CD4-positive, alpha-beta memory T cell (primary cell): ENCODE data around the gene KIDINS220. TPM values are rescaled to one million over a fixed set of nuclear protein-coding genes. Genes with fewer than 3 reads are reported as not detected.

Source experiments
- CTCF ChIA-PET: fragments of 350-600 bp; sonication (Branson Sonifier 250); formaldehyde crosslinking; loops from one replicate; lab custom pipeline; 2021; ENCODE audit warnings: inconsistent platforms; ENCODE audit not compliant: partially characterized antibody; lab: Charles Lee
- POLR2A ChIA-PET: fragments of 350-600 bp; sonication (Branson Sonifier 250); formaldehyde crosslinking; loops from one replicate; lab custom pipeline; 2021; ENCODE audit not compliant: partially characterized antibody; lab: Charles Lee
- DNase-seq, 5 donors: peaks; one replicate each; pipeline versions ENCODE4 v3.0.0 to v3.0.0-alpha.2; 2020 to 2022; ENCODE audit warnings: mixed read lengths in 1 of 5
- H3K27ac ChIP-seq: one replicate; pipeline ENCODE4 v1.7.0; 2013; ENCODE audit warnings: low read depth, low read length
- H3K27me3 ChIP-seq: 2 replicates; pipeline ENCODE4 v1.7.0; 2013; ENCODE audit warnings: mild to moderate bottlenecking, low read length, moderate library complexity; ENCODE audit not compliant: insufficient read depth
- H3K36me3 ChIP-seq: 2 replicates; pipeline ENCODE4 v1.7.0; 2013; ENCODE audit warnings: mild to moderate bottlenecking, low read length, moderate library complexity; ENCODE audit not compliant: insufficient read depth
- H3K4me1 ChIP-seq: 2 replicates; pipeline ENCODE4 v1.7.0; 2013; ENCODE audit warnings: mild to moderate bottlenecking, low read length, moderate library complexity; ENCODE audit not compliant: insufficient read depth
- H3K4me3 ChIP-seq, 2 donors: one replicate each; pipeline ENCODE4 v1.7.0; 2013; ENCODE audit warnings: low read length in 2 of 2, mild to moderate bottlenecking in 1 of 2
- H3K9me3 ChIP-seq, 2 donors: one replicate each; pipeline ENCODE4 v1.7.0; 2013; ENCODE audit warnings: low read length in 2 of 2, control low read depth in 1 of 2; ENCODE audit not compliant: control insufficient read depth in 1 of 2
- H3K27ac Mint-ChIP-seq, 7 donors: one replicate each; pipeline ENCODE4 v1.8.0; 2020 to 2021; ENCODE audit warnings: mixed read lengths in 7 of 7, mild to moderate bottlenecking in 6 of 7, inconsistent platforms in 3 of 7, moderate library complexity in 3 of 7
- H3K27me3 Mint-ChIP-seq, 2 donors: one replicate each; pipeline ENCODE4 v1.8.0; 2020 to 2021; ENCODE audit warnings: mixed read lengths in 2 of 2
- H3K36me3 Mint-ChIP-seq, 2 donors: one replicate each; pipeline ENCODE4 v1.8.0; 2020 to 2021; ENCODE audit warnings: mixed read lengths in 2 of 2, inconsistent platforms in 1 of 2, mild to moderate bottlenecking in 1 of 2
- H3K4me1 Mint-ChIP-seq, 4 donors: one replicate each; pipeline ENCODE4 v1.8.0; 2020 to 2021; ENCODE audit warnings: mixed read lengths in 4 of 4, mild to moderate bottlenecking in 1 of 4
- H3K4me3 Mint-ChIP-seq, 8 donors: one replicate each; pipeline ENCODE4 v1.8.0; 2020 to 2021; ENCODE audit warnings: mixed read lengths in 8 of 8, mild to moderate bottlenecking in 7 of 8, moderate library complexity in 6 of 8, inconsistent platforms in 3 of 8
- H3K9me3 Mint-ChIP-seq, 8 donors: one replicate each; pipeline ENCODE4 v1.8.0; 2020 to 2021; ENCODE audit warnings: mixed read lengths in 8 of 8, mild to moderate bottlenecking in 5 of 8, inconsistent platforms in 3 of 8, moderate library complexity in 1 of 8
- intact Hi-C: fragments of 100-400 bp; cut with micrococcal nuclease; formaldehyde crosslinking; loops from one replicate; pipeline ENCODE4 v1.15.1; 2023
- polyA plus RNA-seq, 2 donors: library from polyadenylated mRNA; unstranded; fragments of 300-500 nt; fragmentation: Illumina TruSeq; gene quantifications; one replicate each; pipeline ENCODE4 v1.2.3, GENCODE V29; 2021
- total RNA-seq, 2 experiments: library from RNA; stranded (reverse); gene quantifications; one replicate each; pipeline ENCODE4 v1.2.3, GENCODE V29; 2021

Gene KIDINS220
- total and polyA plus RNA-seq, 4 experiments from 2014 or later = 15.0 to 52.3 (median 39.8) TPM

DNA sequence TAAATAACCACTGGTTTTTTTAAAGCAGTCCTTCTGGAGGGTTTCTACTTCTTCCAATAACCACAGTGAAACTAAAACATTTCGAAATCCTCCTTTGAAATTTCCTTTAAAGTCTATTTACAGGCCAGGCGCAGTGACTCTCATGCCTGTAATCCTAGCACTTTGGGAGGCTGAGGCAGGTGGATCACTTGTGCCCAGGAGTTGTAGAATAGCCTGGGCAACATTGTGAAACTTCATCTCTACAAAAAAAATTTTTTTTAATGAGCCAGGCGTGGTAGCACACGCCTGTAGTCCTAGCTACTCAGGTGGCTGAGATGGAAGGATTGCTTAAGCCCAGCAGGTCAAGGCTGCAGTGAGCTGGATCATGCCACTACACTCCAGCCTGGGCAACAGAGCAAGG lies 15.2 kb downstream of the KIDINS220 start:
- H3K27ac Mint-ChIP-seq = no peak overlapping the region
- H3K9me3 Mint-ChIP-seq = no peaks in the 10 kb centered on the region
- DNase-seq = no peak
- H3K36me3 Mint-ChIP-seq = peaks cover 29 to 43% of the 10 kb centered on the region in 2 donors
- CTCF ChIA-PET = no interaction called here
- no peaks in the 10 kb centered on the region for H3K27me3 Mint-ChIP-seq
- intact Hi-C loops = no loop called here
- H3K36me3 ChIP-seq = peaks cover 22% of the 10 kb centered on the region
- no peak overlapping the region for H3K4me3 ChIP-seq
- H3K4me1 Mint-ChIP-seq = peaks cover 0 to 6% (median 2%) of the 10 kb centered on the region in 4 donors
- H3K4me1 ChIP-seq = no peaks in the 10 kb centered on the region
- POLR2A ChIA-PET = no interaction called here
- no peak overlapping the region for H3K27ac ChIP-seq
- H3K9me3 ChIP-seq = no peaks in the 10 kb centered on the region
- H3K4me3 Mint-ChIP-seq = no peak overlapping the region
- no peaks in the 10 kb centered on the region for H3K27me3 ChIP-seq

DNA sequence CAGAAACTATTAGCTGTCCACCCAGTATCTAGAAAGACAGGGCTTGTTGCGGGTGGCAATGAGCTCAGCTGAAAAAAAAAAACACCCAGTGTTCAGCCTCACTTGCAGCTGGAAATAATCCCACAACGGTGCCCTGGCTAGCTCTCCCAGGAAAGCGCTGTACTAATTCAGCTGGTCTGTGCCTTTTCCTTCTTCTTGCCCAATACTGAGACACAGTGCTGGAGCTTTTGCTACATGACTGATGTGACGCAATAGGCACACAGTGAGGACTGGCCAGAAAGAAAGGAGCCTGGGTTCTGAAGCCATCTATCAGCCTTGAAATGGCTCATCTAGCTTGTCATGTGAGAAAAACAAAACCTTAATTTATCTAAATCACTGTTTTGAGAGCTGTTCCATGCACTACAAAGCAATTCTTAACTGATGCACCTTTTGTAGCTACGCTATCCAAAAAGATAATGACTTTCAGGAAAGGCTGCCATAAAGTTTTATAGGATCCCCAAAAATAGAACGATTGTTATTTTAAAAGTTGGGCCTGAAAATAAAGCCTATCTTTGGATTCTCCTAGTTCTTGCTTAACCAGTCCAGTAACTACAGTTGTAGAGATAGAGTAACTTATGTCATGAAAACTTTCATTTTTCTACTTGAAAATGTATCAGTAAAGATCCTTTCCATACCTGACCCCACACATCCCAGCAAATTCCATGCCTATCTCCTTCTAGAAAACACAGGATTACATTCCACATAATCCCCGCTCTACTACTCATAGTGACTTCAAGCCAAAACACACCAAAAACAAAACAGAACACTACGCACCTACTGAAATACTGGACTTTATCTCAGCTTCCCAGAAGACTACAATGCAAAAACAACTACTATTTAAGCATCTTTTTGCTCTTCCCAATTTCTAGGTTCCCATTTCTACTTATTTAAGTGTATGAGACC lies 15.9 kb downstream of the KIDINS220 start:
- no peak for DNase-seq
- no peaks in the 10 kb centered on the region for H3K9me3 Mint-ChIP-seq
- peaks cover 0 to 4% (median under 1%) of the 10 kb centered on the region in 4 donors for H3K4me1 Mint-ChIP-seq
- Histone ChIP-seq H3K27me3 (no peaks in the 10 kb centered on the region), H3K4me1 (no peaks in the 10 kb centered on the region), H3K27ac (no peak overlapping the region), H3K9me3 (no peaks in the 10 kb centered on the region), H3K36me3 (peaks cover 22% of the 10 kb centered on the region), H3K4me3 (no peak overlapping the region)
- H3K4me3 Mint-ChIP-seq = no peak overlapping the region
- peak overlapping the region in 2 of 7 donors; percentile 39 to 62 for H3K27ac Mint-ChIP-seq
- intact Hi-C loops = no loop called here
- POLR2A ChIA-PET = no interaction called here
- H3K36me3 Mint-ChIP-seq = peaks cover 32 to 43% of the 10 kb centered on the region in 2 donors
- H3K27me3 Mint-ChIP-seq = no peaks in the 10 kb centered on the region
- CTCF ChIA-PET = interaction anchor here (1.2 kb wide), 1 partner anchor 18 kb away, joined by 3 read pairs; no protein-coding TSS in a partner anchor

DNA sequence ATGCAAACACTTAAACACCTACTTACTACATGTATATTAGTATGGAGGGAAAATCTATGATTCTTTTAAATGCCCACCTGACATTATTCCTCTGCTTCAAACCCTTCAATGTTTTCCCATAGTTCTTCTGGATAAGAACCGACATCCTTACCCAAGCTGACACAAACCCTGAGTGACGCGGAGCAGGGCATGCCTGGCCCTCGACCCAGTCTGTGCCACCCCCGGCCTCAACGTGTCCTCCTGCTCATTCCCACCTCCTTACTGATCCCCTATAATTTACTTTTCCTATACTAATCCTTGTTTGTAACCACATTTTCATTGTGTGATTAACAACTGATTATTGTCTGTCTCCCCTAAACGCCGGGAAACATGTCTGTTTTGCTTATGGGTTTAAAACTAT lies 17.5 kb downstream of the KIDINS220 start:
- Mint-ChIP-seq H3K27me3 (no peaks in the 10 kb centered on the region), H3K4me3 (no peak overlapping the region), H3K27ac (no peak overlapping the region), H3K36me3 (peaks cover 40 to 47% of the 10 kb centered on the region in 2 donors), H3K9me3 (no peaks in the 10 kb centered on the region), H3K4me1 (peaks cover 0 to 4% (median under 1%) of the 10 kb centered on the region in 4 donors)
- no peak overlapping the region for H3K4me3 ChIP-seq
- POLR2A ChIA-PET = no interaction called here
- no peaks in the 10 kb centered on the region for H3K9me3 ChIP-seq
- H3K36me3 ChIP-seq = peaks cover 22% of the 10 kb centered on the region
- CTCF ChIA-PET = no interaction called here
- intact Hi-C loops = no loop called here
- no peak for DNase-seq
- H3K4me1 ChIP-seq = no peaks in the 10 kb centered on the region
- no peak overlapping the region for H3K27ac ChIP-seq
- H3K27me3 ChIP-seq = no peaks in the 10 kb centered on the region

DNA sequence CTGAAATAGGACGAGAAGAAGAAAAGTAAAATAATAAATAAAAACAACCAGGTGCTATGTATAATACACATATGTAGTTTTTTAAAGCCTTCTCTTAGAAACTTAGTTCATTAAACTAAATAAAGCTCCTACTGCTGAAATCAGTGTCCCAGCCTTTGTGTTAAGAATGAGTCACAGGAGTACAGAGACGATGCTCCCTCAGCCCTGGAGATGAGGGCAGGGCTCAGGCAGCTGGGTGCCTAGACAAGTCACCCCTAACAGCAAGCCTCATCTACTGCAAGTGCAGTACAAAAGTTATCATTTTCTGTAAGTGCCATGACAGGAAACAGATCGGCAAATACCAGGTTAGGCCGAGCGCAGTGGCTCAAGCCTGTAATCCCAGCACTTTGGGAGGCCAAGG lies 18.2 kb downstream of the KIDINS220 start:
- H3K4me3 ChIP-seq = no peak overlapping the region
- Mint-ChIP-seq H3K27ac (no peak overlapping the region), H3K4me1 (peaks cover 0 to 4% (median 1%) of the 10 kb centered on the region in 4 donors), H3K9me3 (no peaks in the 10 kb centered on the region), H3K36me3 (peaks cover 38 to 49% of the 10 kb centered on the region in 2 donors), H3K4me3 (no peak overlapping the region), H3K27me3 (no peaks in the 10 kb centered on the region)
- H3K36me3 ChIP-seq = peaks cover 17% of the 10 kb centered on the region
- H3K4me1 ChIP-seq = no peaks in the 10 kb centered on the region
- intact Hi-C loops = no loop called here
- no peaks in the 10 kb centered on the region for H3K27me3 ChIP-seq
- no peak for DNase-seq
- no peaks in the 10 kb centered on the region for H3K9me3 ChIP-seq
- ChIA-PET CTCF (no interaction called here), POLR2A (no interaction called here)
- H3K27ac ChIP-seq = no peak overlapping the region

DNA sequence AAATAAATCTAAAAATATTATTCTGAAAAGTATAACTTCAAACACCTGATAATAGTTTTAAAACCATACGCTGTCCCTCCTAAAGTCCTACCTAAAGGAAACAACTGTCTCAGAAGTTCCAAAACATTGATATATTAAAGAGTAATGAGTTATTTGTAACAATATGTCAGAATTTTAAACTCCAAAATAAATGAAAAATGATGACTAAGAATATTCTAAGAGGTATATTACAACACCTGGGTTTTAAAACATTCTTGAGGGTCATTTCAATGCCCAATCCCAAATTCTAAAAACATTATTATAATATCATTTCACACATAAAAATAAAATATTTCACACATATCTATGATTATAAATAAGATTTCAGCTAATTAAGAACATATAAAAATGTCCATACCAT lies 20.2 kb downstream of the KIDINS220 start:
- Histone ChIP-seq H3K4me1 (no peaks in the 10 kb centered on the region), H3K4me3 (no peak overlapping the region), H3K27ac (no peak overlapping the region), H3K27me3 (no peaks in the 10 kb centered on the region), H3K36me3 (peaks cover 20% of the 10 kb centered on the region), H3K9me3 (no peaks in the 10 kb centered on the region)
- ChIA-PET CTCF (no interaction called here), POLR2A (no interaction called here)
- intact Hi-C loops = no loop called here
- peaks cover 40 to 60% of the 10 kb centered on the region in 2 donors for H3K36me3 Mint-ChIP-seq
- no peaks in the 10 kb centered on the region for H3K9me3 Mint-ChIP-seq
- DNase-seq = no peak
- peaks cover 0 to 4% (median 1%) of the 10 kb centered on the region in 4 donors for H3K4me1 Mint-ChIP-seq
- H3K27me3 Mint-ChIP-seq = no peaks in the 10 kb centered on the region
- H3K4me3 Mint-ChIP-seq = no peak overlapping the region
- no peak overlapping the region for H3K27ac Mint-ChIP-seq

DNA sequence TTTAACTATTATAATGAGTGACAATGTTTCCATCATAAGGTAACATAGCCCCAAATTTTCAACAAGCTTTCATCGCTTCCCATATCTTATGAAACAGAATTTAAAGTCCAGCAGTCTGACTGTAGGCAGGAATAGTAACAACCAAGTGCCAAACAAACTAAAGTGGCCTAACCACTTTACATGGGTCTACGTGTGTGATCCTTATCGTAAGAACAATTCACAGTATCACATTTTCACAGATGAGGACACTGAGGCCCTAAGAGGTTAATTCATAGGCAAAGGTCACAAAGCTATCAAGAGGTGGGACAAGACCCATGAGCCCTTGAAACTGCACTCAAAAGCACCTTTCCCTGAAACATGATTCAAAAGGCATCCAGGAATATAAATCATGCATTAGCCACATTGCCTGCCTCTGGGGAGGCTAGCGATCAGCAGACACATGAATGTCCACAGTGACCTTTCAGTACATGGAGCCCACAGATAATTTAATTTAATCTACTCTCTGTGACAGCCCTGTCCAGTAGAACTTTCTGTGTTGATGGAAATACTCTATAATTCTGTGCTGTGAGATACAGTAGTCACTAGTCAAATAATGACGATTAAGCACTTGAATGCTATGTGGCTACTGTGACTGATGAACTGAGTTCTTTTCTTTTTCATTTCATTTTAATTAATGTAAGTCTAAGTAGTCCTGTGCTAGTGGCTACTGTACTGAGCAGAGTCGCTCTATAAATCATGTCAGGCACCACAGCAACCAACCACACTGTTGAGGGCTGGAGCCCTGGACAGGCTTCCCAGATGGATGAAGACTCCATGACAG lies 30.3 kb downstream of the KIDINS220 start:
- H3K36me3 ChIP-seq = peaks cover 20% of the 10 kb centered on the region
- DNase-seq = no peak
- H3K4me3 ChIP-seq = no peak overlapping the region
- Mint-ChIP-seq H3K27me3 (no peaks in the 10 kb centered on the region), H3K27ac (peak overlapping the region in 3 of 7 donors; percentile 31 to 42 (median 32)), H3K4me3 (no peak overlapping the region), H3K4me1 (peaks cover 0 to 12% (median 0%) of the 10 kb centered on the region in 4 donors), H3K9me3 (peaks cover 0 to 2% (median 0%) of the 10 kb centered on the region in 8 donors), H3K36me3 (peaks cover 71 to 80% of the 10 kb centered on the region in 2 donors)
- CTCF ChIA-PET = no interaction called here
- H3K27me3 ChIP-seq = no peaks in the 10 kb centered on the region
- POLR2A ChIA-PET = no interaction called here
- no peaks in the 10 kb centered on the region for H3K9me3 ChIP-seq
- H3K27ac ChIP-seq = no peak overlapping the region
- no peaks in the 10 kb centered on the region for H3K4me1 ChIP-seq
- intact Hi-C loops = no loop called here
